Neural progenitor cell (in vitro differentiated cells): ENCODE measurements around the gene HIP1R. TPM values are rescaled to one million over a fixed set of nuclear protein-coding genes. Genes with fewer than 3 reads are reported as not detected.
A peak's percentile ranks its signal among the peaks of the same experiment; 100 is the strongest.

Experiments
- DNase-seq: peaks from one replicate; pipeline ENCODE4 v3.0.0-alpha.2; 2016; ENCODE audit warnings: low spot score
- H2AFZ ChIP-seq: fragments of 200-600 bp; sonication (generic); replicated peaks from 2 replicates; pipeline ENCODE4 v1.6.1; 2016; ENCODE audit warnings: antibody characterized with exemption
- H3F3A ChIP-seq: fragments of 200-600 bp; sonication (generic); 2 replicates; pipeline ENCODE4 v1.6.1; 2016; ENCODE audit warnings: antibody characterized with exemption, low read depth
- H3K27ac ChIP-seq: fragments of 200-600 bp; sonication (generic); 2 replicates; pipeline ENCODE4 v1.5.1; 2016; ENCODE audit warnings: mild to moderate bottlenecking
- H3K27me3 ChIP-seq: fragments of 200-600 bp; sonication (generic); 2 replicates; pipeline ENCODE4 v1.6.1; 2016; ENCODE audit warnings: mild to moderate bottlenecking, moderate library complexity
- H3K36me3 ChIP-seq: fragments of 200-600 bp; sonication (generic); 2 replicates; pipeline ENCODE4 v1.5.1; 2016
- H3K4me1 ChIP-seq: fragments of 200-600 bp; sonication (generic); 2 replicates; pipeline ENCODE4 v1.6.1; 2016; ENCODE audit warnings: mixed run types
- H3K4me2 ChIP-seq: fragments of 200-600 bp; sonication (generic); 2 replicates; pipeline ENCODE4 v1.6.1; 2016
- H3K4me3 ChIP-seq: fragments of 200-600 bp; sonication (generic); 2 replicates; pipeline ENCODE4 v1.5.1; 2016
- H3K79me2 ChIP-seq: fragments of 200-600 bp; sonication (generic); 2 replicates; pipeline ENCODE4 v1.6.1; 2016; ENCODE audit warnings: low read depth
- H3K9ac ChIP-seq: fragments of 200-600 bp; sonication (generic); 2 replicates; pipeline ENCODE4 v1.6.1; 2016
- H3K9me3 ChIP-seq: fragments of 200-600 bp; sonication (generic); 2 replicates; pipeline ENCODE4 v1.5.1; 2016; ENCODE audit warnings: low read depth
- H4K20me1 ChIP-seq: fragments of 200-600 bp; sonication (generic); 2 replicates; pipeline ENCODE4 v1.6.1; 2016; ENCODE audit warnings: low read depth
- H3K27ac Mint-ChIP-seq: 3 replicates; pipeline ENCODE4 v1.8.0; 2021; ENCODE audit warnings: mixed read lengths
- H3K27me3 Mint-ChIP-seq: 2 replicates; pipeline ENCODE4 v1.8.0; 2022; ENCODE audit warnings: low read depth, mild to moderate bottlenecking, inconsistent platforms, moderate library complexity, mixed read lengths; ENCODE audit not compliant: insufficient read depth
- H3K36me3 Mint-ChIP-seq: 3 replicates; pipeline ENCODE4 v1.8.0; 2021; ENCODE audit warnings: mixed read lengths
- H3K4me1 Mint-ChIP-seq: 3 replicates; pipeline ENCODE4 v1.8.0; 2021; ENCODE audit warnings: mixed read lengths
- H3K4me3 Mint-ChIP-seq: 3 replicates; pipeline ENCODE4 v1.8.0; 2021; ENCODE audit warnings: mild to moderate bottlenecking, moderate library complexity, mixed read lengths
- H3K9me3 Mint-ChIP-seq: 3 replicates; pipeline ENCODE4 v1.8.0; 2020; ENCODE audit warnings: mixed read lengths
- CTCF ChIP-seq: fragments of 200-600 bp; sonication (generic); IDR thresholded peaks from 2 replicates; pipeline ENCODE4 v1.5.1; 2017; ENCODE audit warnings: antibody characterized with exemption, mild to moderate bottlenecking
- EZH2 ChIP-seq: fragments of 200-600 bp; sonication (generic); IDR thresholded peaks from 2 replicates; pipeline ENCODE4 v1.6.1; 2017; ENCODE audit warnings: antibody characterized with exemption, mild to moderate bottlenecking, moderate library complexity
- EZH2phosphoT487 ChIP-seq: fragments of 200-600 bp; sonication (generic); IDR thresholded peaks from 2 replicates; pipeline ENCODE4 v1.6.1; 2017; ENCODE audit warnings: antibody characterized with exemption
- total RNA-seq: library from RNA; depleted of rRNA; stranded (reverse); fragments of >200 nt; gene quantifications from 2 replicates; pipeline ENCODE4 v1.2.3, GENCODE V29; 2015; ENCODE audit warnings: low replicate concordance

Gene HIP1R, protein sequence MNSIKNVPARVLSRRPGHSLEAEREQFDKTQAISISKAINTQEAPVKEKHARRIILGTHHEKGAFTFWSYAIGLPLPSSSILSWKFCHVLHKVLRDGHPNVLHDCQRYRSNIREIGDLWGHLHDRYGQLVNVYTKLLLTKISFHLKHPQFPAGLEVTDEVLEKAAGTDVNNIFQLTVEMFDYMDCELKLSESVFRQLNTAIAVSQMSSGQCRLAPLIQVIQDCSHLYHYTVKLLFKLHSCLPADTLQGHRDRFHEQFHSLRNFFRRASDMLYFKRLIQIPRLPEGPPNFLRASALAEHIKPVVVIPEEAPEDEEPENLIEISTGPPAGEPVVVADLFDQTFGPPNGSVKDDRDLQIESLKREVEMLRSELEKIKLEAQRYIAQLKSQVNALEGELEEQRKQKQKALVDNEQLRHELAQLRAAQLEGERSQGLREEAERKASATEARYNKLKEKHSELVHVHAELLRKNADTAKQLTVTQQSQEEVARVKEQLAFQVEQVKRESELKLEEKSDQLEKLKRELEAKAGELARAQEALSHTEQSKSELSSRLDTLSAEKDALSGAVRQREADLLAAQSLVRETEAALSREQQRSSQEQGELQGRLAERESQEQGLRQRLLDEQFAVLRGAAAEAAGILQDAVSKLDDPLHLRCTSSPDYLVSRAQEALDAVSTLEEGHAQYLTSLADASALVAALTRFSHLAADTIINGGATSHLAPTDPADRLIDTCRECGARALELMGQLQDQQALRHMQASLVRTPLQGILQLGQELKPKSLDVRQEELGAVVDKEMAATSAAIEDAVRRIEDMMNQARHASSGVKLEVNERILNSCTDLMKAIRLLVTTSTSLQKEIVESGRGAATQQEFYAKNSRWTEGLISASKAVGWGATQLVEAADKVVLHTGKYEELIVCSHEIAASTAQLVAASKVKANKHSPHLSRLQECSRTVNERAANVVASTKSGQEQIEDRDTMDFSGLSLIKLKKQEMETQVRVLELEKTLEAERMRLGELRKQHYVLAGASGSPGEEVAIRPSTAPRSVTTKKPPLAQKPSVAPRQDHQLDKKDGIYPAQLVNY
- 19.3 and 25.6 TPM in 2 replicates for total RNA-seq

DNA sequence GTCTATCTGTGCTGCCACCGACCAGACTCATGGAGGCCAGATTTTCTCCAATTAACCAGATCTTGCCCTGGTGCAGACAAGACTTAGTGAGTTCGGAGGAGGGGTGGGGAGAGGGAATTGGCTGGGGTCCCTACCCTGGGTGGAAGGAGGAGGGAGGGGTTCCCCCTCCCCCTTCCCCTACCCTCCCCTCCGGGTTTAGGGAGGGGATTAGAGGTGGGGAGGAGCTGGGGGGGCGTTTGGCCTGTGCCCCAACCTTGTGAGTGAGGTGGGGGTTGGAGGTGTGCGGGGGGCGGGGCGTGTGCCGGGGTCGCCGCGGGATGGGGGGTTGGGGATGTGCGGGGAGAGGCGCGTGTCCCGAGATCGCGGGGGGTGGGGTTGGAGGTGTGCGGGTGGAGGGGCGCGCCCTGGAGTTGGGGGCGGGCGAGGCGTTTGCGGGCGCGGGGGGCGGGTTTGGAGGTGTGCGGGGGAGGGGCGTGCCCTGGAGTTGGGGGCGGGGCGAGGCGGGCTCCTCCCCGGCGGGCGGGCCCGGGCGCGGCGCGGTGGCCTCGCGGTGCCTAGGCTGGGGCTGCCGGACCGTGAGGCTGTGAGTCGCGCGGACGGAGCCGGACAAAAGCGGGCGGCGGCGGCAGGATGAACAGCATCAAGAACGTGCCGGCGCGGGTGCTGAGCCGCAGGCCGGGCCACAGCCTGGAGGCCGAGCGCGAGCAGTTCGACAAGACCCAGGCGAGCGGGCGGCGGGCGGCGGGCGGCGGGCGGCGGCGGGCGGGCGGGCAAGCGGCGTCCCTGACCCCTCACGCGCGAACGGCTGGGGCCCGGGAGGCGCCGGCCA lies at the start of gene HIP1R:
HIP1R (plus strand) TSS at position 537 of the 829 bp plus-strand sequence; CDS start at position 631, 94 bp downstream.
- peak within 1 kb of the TSS; percentile 45 for H2AFZ ChIP-seq
- peaks cover 14% of the 10 kb centered on the region for H3K4me1 ChIP-seq
- Mint-ChIP-seq H3K27me3 (peaks cover 8% of the 10 kb centered on the region), H3K4me3 (peak within 1 kb of the TSS; percentile 95), H3K9me3 (no peaks in the 10 kb centered on the region), H3K27ac (peak within 1 kb of the TSS; percentile 90), H3K36me3 (peaks cover 7% of the 10 kb centered on the region), H3K4me1 (peaks cover 33% of the 10 kb centered on the region)
- TF ChIP-seq EZH2 (no peak), EZH2phosphoT487 (no peak), CTCF (no peak)
- peak within 1 kb of the TSS; percentile 96 for H3K4me2 ChIP-seq
- H3F3A ChIP-seq = peaks cover 29% of the 10 kb centered on the region
- no peaks in the 10 kb centered on the region for H3K9me3 ChIP-seq
- DNase-seq = peak; percentile 82
- peaks cover 55% of the 10 kb centered on the region for H3K27me3 ChIP-seq
- H3K79me2 ChIP-seq = no peaks in the 10 kb centered on the region
- H4K20me1 ChIP-seq = peaks cover 25% of the 10 kb centered on the region
- no peaks in the 10 kb centered on the region for H3K36me3 ChIP-seq
- H3K27ac ChIP-seq = peak within 1 kb of the TSS; percentile 86
- H3K9ac ChIP-seq = no peak within 1 kb of the TSS
- peak within 1 kb of the TSS; percentile 90 for H3K4me3 ChIP-seq

GRCh38 chr12:122785503-122785902 lies 49.8 kb upstream of the HIP1R start:
- Histone ChIP-seq H3K27ac (no peak overlapping the region), H3K79me2 (no peaks in the 10 kb centered on the region), H2AFZ (no peak overlapping the region), H3K4me1 (no peaks in the 10 kb centered on the region), H3K27me3 (no peaks in the 10 kb centered on the region), H3K4me2 (no peak overlapping the region), H3K9me3 (no peaks in the 10 kb centered on the region), H3F3A (no peaks in the 10 kb centered on the region), H3K36me3 (no peaks in the 10 kb centered on the region), H3K4me3 (no peak overlapping the region), H3K9ac (no peak overlapping the region), H4K20me1 (no peaks in the 10 kb centered on the region)
- Mint-ChIP-seq H3K4me3 (no peak overlapping the region), H3K9me3 (no peaks in the 10 kb centered on the region), H3K4me1 (no peaks in the 10 kb centered on the region), H3K27me3 (no peaks in the 10 kb centered on the region), H3K36me3 (no peaks in the 10 kb centered on the region), H3K27ac (no peak overlapping the region)
- DNase-seq = no peak
- TF ChIP-seq CTCF (no peak), EZH2 (no peak), EZH2phosphoT487 (no peak)

DNA sequence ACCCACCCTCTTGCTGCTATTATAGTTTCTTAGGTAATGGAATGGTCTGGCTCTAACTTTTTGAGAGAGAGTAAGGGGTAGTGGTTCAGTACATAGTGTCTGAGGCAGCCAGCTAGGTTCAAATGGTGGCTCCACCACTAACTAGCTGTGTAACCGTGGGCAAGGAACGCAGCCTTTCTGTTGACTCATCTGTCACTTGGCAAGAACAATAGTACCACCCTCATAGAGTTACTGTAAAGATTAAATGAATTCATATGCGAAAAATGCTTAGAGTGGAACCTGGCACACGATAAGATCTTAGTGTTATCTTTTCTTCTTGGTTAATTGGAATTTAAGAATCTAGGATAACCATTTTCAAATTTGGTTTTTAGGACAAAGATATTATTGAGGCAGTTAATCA lies 46.9 kb upstream of the HIP1R start:
- Mint-ChIP-seq H3K36me3 (no peaks in the 10 kb centered on the region), H3K4me3 (no peak overlapping the region), H3K27ac (no peak overlapping the region), H3K27me3 (peaks cover 2% of the 10 kb centered on the region), H3K4me1 (no peaks in the 10 kb centered on the region), H3K9me3 (no peaks in the 10 kb centered on the region)
- no peak overlapping the region for H2AFZ ChIP-seq
- no peaks in the 10 kb centered on the region for H3K36me3 ChIP-seq
- no peaks in the 10 kb centered on the region for H3K27me3 ChIP-seq
- no peaks in the 10 kb centered on the region for H3K9me3 ChIP-seq
- no peaks in the 10 kb centered on the region for H3K4me1 ChIP-seq
- no peaks in the 10 kb centered on the region for H3F3A ChIP-seq
- H4K20me1 ChIP-seq = no peaks in the 10 kb centered on the region
- TF ChIP-seq CTCF (no peak), EZH2phosphoT487 (no peak)
- H3K4me2 ChIP-seq = no peak overlapping the region
- H3K27ac ChIP-seq = no peak overlapping the region
- no peak overlapping the region for H3K9ac ChIP-seq
- no peak for DNase-seq
- no peak overlapping the region for H3K4me3 ChIP-seq
- no peaks in the 10 kb centered on the region for H3K79me2 ChIP-seq
